ENCODE data around the gene RNF121. TPM values are rescaled to one million over a fixed set of nuclear protein-coding genes. Genes with fewer than 3 reads are reported as not detected.
A peak's percentile ranks its signal among the peaks of the same experiment; 100 is the strongest.
"Not testable (repeated sequence)": the region's sequence is repeated elsewhere in the genome, so short reads cannot be mapped to it uniquely, and the experiment has no call there.

The RNF121 gene
- total RNA-seq (10 to 100 TPM; 18.2 to 37.2 (median 29.2) TPM), polyA plus RNA-seq (10 to 100 TPM in 1 of 2 donors, 1 to 10 TPM in 1; 8.8 to 10.8 TPM), total RNA-seq (13.5 reads per million, percentile 42 among the genes with 10 or more reads in this experiment)

- H3K4me1 Mint-ChIP-seq, result peaks cover 26 to 70% (median 60%) of the 10 kb centered on the region in 7 donors
- Histone ChIP-seq H3K27me3 (ENCODE audit: control insufficient read depth in 2 of 2, insufficient read depth in 2 of 2, low read length in 2 of 2) (no peaks in the 10 kb centered on the region), H3K4me1 (ENCODE audit: control insufficient read depth in 2 of 2, insufficient read depth in 2 of 2, low read length in 2 of 2) (peaks cover 17 to 22% of the 10 kb centered on the region in 2 donors), H3K9me3 (ENCODE audit: control insufficient read depth in 2 of 3, low read length in 3 of 3) (no peaks in the 10 kb centered on the region), H3K36me3 (ENCODE audit: control insufficient read depth in 2 of 3, insufficient read depth in 3 of 3, low read length in 3 of 3) (peaks cover 0 to 14% (median 0%) of the 10 kb centered on the region in 3 experiments), H3K27ac (ENCODE audit: low read depth, low read length) (peak within 1 kb of the TSS; percentile 88), H3K4me3 (ENCODE audit: low read length) (peak within 1 kb of the TSS; percentile 97)
- peak within 1 kb of the TSS; percentile 94 to 100 (median 98) for H3K27ac Mint-ChIP-seq
- peaks cover 0 to 8% (median 0%) of the 10 kb centered on the region in 5 donors for H3K36me3 Mint-ChIP-seq
- DNase-seq, result peak; percentile 91 to 99 (median 96)
- H3K9me3 Mint-ChIP-seq, result peaks cover 0 to 1% (median 0%) of the 10 kb centered on the region in 11 donors
- H3K4me3 Mint-ChIP-seq, result peak within 1 kb of the TSS; percentile 92 to 100 (median 98)
- ATAC-seq, result peak; percentile 97
- H3K27me3 Mint-ChIP-seq, result no peaks in the 10 kb centered on the region
- POLR2A ChIA-PET, result interaction anchor here (0.7 to 3.0 kb wide), 10 partner anchors 10 to 294 kb away, joined by 3 to 15 read pairs (median 6); partner anchors contain the start of gene ANAPC15
- CTCF ChIA-PET, result no interaction called here
- intact Hi-C loops (cut with micrococcal nuclease), result loop anchor here (1.0 to 2.0 kb wide), 11 partner anchors 111 to 1948 kb away; partner anchors contain the start of genes ANAPC15 (in 2 of the 2), CLPB (in 2 of the 2), LRRC51 (in 2 of the 2) and NUMA1 (in 2 of the 2)
Observed at GRCh38 chr11:71928737-71929443, at the start of gene RNF121. TSS of gene RNF121 (plus strand) at chr11:71929046. CDS start at chr11:71929062, 16 bp downstream.

GRCh38 chr11:71885806-71886205, 43.0 kb upstream of the RNF121 start:
- H3K27me3 Mint-ChIP-seq; H3K27me3 ChIP-seq (ENCODE audit: control insufficient read depth in 2 of 2, insufficient read depth in 2 of 2, low read length in 2 of 2); ATAC-seq; H3K36me3 ChIP-seq (ENCODE audit: control insufficient read depth in 2 of 3, insufficient read depth in 3 of 3, low read length in 3 of 3); H3K27ac ChIP-seq (ENCODE audit: low read depth, low read length); H3K27ac Mint-ChIP-seq; H3K4me3 ChIP-seq (ENCODE audit: low read length); POLR2A ChIA-PET; DNase-seq; CTCF ChIA-PET; H3K9me3 Mint-ChIP-seq; H3K4me3 Mint-ChIP-seq; intact Hi-C loops (cut with micrococcal nuclease); H3K4me1 Mint-ChIP-seq; H3K4me1 ChIP-seq (ENCODE audit: control insufficient read depth in 2 of 2, insufficient read depth in 2 of 2, low read length in 2 of 2); H3K9me3 ChIP-seq (ENCODE audit: control insufficient read depth in 2 of 3, low read length in 3 of 3): not testable (repeated sequence)
- peaks cover 0 to 23% (median 7%) of the 10 kb centered on the region in 5 donors for H3K36me3 Mint-ChIP-seq

DNA sequence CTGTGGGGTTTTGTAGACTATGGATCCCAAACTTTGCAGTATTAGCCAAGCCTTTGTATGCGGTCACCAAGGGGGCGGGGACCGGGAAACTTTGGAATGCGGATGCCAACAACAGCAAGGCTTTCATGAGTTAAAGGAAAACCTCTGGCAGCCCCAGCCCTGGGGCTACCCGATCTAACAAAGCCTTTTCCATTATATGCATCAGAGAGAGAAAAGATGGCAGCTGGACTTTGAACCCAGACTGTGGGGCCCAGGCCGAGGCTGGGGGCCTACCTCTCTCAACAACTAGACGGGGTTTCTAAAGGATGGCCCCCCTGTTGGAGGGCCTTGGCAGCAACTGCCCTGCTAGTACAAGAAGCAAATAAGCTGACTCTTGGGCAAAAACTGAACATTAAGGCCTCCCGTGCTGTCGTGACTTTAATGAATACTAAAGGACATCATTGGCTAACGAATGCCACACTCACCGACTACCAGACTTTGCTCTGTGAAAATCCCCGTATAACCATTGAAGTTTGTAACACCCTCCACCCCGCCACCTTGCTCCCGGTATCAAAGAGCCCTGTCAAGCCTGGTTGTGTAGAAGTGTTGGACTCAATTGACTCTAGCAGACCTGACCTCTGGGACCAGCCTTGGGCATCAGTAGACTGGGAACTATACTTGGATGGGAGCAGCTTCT, 40.4 kb upstream of the RNF121 start:
- H3K27ac Mint-ChIP-seq; DNase-seq; H3K36me3 ChIP-seq (ENCODE audit: control insufficient read depth in 2 of 3, insufficient read depth in 3 of 3, low read length in 3 of 3); CTCF ChIA-PET; H3K4me1 ChIP-seq (ENCODE audit: control insufficient read depth in 2 of 2, insufficient read depth in 2 of 2, low read length in 2 of 2); H3K27ac ChIP-seq (ENCODE audit: low read depth, low read length); H3K4me3 ChIP-seq (ENCODE audit: low read length); H3K4me3 Mint-ChIP-seq; H3K27me3 Mint-ChIP-seq; H3K4me1 Mint-ChIP-seq; H3K27me3 ChIP-seq (ENCODE audit: control insufficient read depth in 2 of 2, insufficient read depth in 2 of 2, low read length in 2 of 2); H3K9me3 ChIP-seq (ENCODE audit: control insufficient read depth in 2 of 3, low read length in 3 of 3); POLR2A ChIA-PET; ATAC-seq; H3K9me3 Mint-ChIP-seq; intact Hi-C loops (cut with micrococcal nuclease): not testable (repeated sequence)
- H3K36me3 Mint-ChIP-seq, result peaks cover under 1 to 20% (median 4%) of the 10 kb centered on the region in 5 donors

DNA sequence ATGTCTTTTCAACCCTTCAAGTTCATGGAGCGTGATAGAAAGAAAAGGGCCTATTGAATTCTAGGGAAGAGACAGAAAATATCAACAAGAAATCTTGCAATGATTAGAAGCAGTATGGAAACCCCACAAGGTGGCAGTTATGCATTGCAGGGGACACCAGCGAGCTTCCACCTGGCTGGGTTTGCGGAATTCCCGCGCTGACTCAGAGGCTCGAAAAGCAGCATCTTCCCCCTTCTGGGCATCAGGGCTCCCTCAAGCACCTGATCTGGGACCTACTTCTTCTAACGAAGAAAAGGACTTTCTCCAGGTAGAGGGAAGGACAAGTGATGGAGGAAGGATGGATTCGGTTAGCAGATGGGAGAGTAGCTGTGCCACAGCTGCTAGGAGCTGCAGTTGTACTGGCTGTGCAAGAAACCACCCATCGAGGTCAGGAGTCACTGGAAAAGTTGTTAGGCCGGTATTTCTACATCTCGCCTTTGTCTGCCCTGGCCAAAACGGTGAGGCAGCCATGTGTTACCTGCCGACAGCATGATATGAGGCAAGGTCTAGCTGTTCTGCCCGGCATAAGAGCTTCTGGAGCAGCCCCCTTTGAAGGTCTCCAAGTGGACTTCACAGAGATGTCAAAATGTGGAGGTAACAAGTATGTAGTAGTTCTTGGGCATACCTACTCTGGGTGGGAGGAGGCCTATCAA, 39.5 kb upstream of the RNF121 start:
- POLR2A ChIA-PET; H3K4me1 Mint-ChIP-seq; H3K36me3 ChIP-seq (ENCODE audit: control insufficient read depth in 2 of 3, insufficient read depth in 3 of 3, low read length in 3 of 3); H3K9me3 ChIP-seq (ENCODE audit: control insufficient read depth in 2 of 3, low read length in 3 of 3); CTCF ChIA-PET; DNase-seq; H3K27ac Mint-ChIP-seq; intact Hi-C loops (cut with micrococcal nuclease); H3K27ac ChIP-seq (ENCODE audit: low read depth, low read length); H3K4me3 Mint-ChIP-seq; H3K27me3 Mint-ChIP-seq; H3K4me3 ChIP-seq (ENCODE audit: low read length); H3K4me1 ChIP-seq (ENCODE audit: control insufficient read depth in 2 of 2, insufficient read depth in 2 of 2, low read length in 2 of 2); ATAC-seq; H3K27me3 ChIP-seq (ENCODE audit: control insufficient read depth in 2 of 2, insufficient read depth in 2 of 2, low read length in 2 of 2): not testable (repeated sequence)
- Mint-ChIP-seq H3K9me3 (peaks cover 0 to 14% (median 0%) of the 10 kb centered on the region in 11 donors), H3K36me3 (peaks cover 2 to 20% (median 10%) of the 10 kb centered on the region in 5 donors)

DNA sequence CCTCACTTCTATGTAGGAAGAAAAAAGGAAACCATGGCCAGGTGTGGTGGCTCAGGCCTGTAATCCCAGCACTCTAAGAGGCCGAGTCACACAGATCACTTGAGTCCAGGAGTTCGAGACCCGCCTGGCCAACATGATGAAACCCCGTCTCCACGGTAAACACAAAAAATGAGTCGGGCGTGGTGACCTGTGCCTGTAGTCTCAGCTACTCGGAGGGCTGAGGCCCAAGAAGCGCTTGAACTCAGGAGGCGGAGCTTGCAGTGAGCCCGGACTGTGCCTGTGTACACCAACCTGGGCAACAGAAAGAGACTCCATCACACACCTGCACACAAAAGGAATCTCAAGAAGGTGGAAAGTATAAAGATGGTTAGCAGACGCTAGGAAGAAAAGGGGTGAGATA, 32.9 kb upstream of the RNF121 start:
- Histone ChIP-seq H3K4me3 (ENCODE audit: low read length) (no peak overlapping the region), H3K9me3 (ENCODE audit: control insufficient read depth in 2 of 3, low read length in 3 of 3) (no peaks in the 10 kb centered on the region), H3K4me1 (ENCODE audit: control insufficient read depth in 2 of 2, insufficient read depth in 2 of 2, low read length in 2 of 2) (no peaks in the 10 kb centered on the region), H3K27ac (ENCODE audit: low read depth, low read length) (no peak overlapping the region), H3K36me3 (ENCODE audit: control insufficient read depth in 2 of 3, insufficient read depth in 3 of 3, low read length in 3 of 3) (no peaks in the 10 kb centered on the region), H3K27me3 (ENCODE audit: control insufficient read depth in 2 of 2, insufficient read depth in 2 of 2, low read length in 2 of 2) (no peaks in the 10 kb centered on the region)
- ChIA-PET POLR2A (no interaction called here), CTCF (no interaction called here)
- H3K9me3 Mint-ChIP-seq, result peaks cover 0 to 14% (median 0%) of the 10 kb centered on the region in 11 donors
- H3K27ac Mint-ChIP-seq, result no peak overlapping the region
- H3K36me3 Mint-ChIP-seq, result peaks cover 7 to 40% (median 30%) of the 10 kb centered on the region in 5 donors
- intact Hi-C loops (cut with micrococcal nuclease), result no loop called here
- no peak for DNase-seq
- no peaks in the 10 kb centered on the region for H3K27me3 Mint-ChIP-seq
- H3K4me1 Mint-ChIP-seq, result peaks cover 0 to 4% (median 0%) of the 10 kb centered on the region in 7 donors
- no peak for ATAC-seq
- no peak overlapping the region for H3K4me3 Mint-ChIP-seq

DNA sequence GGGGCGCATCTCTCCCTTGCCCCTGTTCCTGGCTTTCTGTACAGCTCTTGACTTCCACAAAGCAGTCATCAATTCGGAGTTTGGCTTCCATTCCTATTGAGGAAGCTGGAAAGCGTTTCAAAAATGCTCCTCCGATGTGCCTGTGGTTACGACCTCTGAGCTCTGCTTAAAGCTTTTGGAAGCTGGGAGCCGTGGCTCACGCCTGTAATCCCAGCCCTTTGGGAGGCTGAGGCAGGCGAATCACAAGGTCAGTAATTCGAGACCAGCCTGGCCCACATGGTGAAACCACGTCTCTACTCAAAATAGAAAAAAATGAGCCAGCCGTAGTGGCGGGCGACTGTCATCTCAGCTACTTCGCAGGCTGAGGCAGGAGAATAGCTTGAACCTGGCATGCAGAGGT, 27.7 kb upstream of the RNF121 start:
- H3K27ac ChIP-seq (ENCODE audit: low read depth, low read length); H3K27me3 ChIP-seq (ENCODE audit: control insufficient read depth in 2 of 2, insufficient read depth in 2 of 2, low read length in 2 of 2); H3K9me3 ChIP-seq (ENCODE audit: control insufficient read depth in 2 of 3, low read length in 3 of 3); H3K36me3 ChIP-seq (ENCODE audit: control insufficient read depth in 2 of 3, insufficient read depth in 3 of 3, low read length in 3 of 3); DNase-seq; H3K27ac Mint-ChIP-seq; H3K4me1 ChIP-seq (ENCODE audit: control insufficient read depth in 2 of 2, insufficient read depth in 2 of 2, low read length in 2 of 2); H3K27me3 Mint-ChIP-seq; intact Hi-C loops (cut with micrococcal nuclease); H3K4me3 ChIP-seq (ENCODE audit: low read length); ATAC-seq; CTCF ChIA-PET; POLR2A ChIA-PET; H3K9me3 Mint-ChIP-seq; H3K4me1 Mint-ChIP-seq; H3K4me3 Mint-ChIP-seq: not testable (repeated sequence)
- peaks cover 5 to 48% (median 26%) of the 10 kb centered on the region in 5 donors for H3K36me3 Mint-ChIP-seq

Data from naive thymus-derived CD4-positive, alpha-beta T cell (primary cell).